ENCODE results near the gene HAUS2. TPM values are rescaled to one million over a fixed set of nuclear protein-coding genes. Genes with fewer than 3 reads are reported as not detected.
"Not testable (repeated sequence)": the region's sequence is repeated elsewhere in the genome, so short reads cannot be mapped to it uniquely, and the experiment has no call there.

HAUS2 gene
- total RNA-seq, 1 donor from 2014 or later = 35.3 TPM

GRCh38 chr15:42553554-42553953 is 4.9 kb downstream of the HAUS2 start:
- Histone ChIP-seq H3K27me3 (ENCODE audit: control insufficient read depth, insufficient read depth, low read length) (no peaks in the 10 kb centered on the region), H3K36me3 (ENCODE audit: control insufficient read depth, insufficient read depth, low read length) (no peaks in the 10 kb centered on the region), H3K4me3 (ENCODE audit: low read depth, low read length) (no peak overlapping the region)
- DNase-seq (ENCODE audit: low read depth) = no peak
- TF ChIP-seq, protein P1, sequence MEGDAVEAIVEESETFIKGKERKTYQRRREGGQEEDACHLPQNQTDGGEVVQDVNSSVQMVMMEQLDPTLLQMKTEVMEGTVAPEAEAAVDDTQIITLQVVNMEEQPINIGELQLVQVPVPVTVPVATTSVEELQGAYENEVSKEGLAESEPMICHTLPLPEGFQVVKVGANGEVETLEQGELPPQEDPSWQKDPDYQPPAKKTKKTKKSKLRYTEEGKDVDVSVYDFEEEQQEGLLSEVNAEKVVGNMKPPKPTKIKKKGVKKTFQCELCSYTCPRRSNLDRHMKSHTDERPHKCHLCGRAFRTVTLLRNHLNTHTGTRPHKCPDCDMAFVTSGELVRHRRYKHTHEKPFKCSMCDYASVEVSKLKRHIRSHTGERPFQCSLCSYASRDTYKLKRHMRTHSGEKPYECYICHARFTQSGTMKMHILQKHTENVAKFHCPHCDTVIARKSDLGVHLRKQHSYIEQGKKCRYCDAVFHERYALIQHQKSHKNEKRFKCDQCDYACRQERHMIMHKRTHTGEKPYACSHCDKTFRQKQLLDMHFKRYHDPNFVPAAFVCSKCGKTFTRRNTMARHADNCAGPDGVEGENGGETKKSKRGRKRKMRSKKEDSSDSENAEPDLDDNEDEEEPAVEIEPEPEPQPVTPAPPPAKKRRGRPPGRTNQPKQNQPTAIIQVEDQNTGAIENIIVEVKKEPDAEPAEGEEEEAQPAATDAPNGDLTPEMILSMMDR (IDR thresholded peaks at IDR 0.05; ENCODE audit: insufficient read depth, low read length, poor library complexity, severe bottlenecking) = no peak

GRCh38 chr15:42556550-42557207 is 8.0 kb downstream of the HAUS2 start:
- H3K4me3 ChIP-seq (ENCODE audit: low read depth, low read length); DNase-seq (ENCODE audit: low read depth); H3K36me3 ChIP-seq (ENCODE audit: control insufficient read depth, insufficient read depth, low read length); H3K27me3 ChIP-seq (ENCODE audit: control insufficient read depth, insufficient read depth, low read length): not testable (repeated sequence)

DNA sequence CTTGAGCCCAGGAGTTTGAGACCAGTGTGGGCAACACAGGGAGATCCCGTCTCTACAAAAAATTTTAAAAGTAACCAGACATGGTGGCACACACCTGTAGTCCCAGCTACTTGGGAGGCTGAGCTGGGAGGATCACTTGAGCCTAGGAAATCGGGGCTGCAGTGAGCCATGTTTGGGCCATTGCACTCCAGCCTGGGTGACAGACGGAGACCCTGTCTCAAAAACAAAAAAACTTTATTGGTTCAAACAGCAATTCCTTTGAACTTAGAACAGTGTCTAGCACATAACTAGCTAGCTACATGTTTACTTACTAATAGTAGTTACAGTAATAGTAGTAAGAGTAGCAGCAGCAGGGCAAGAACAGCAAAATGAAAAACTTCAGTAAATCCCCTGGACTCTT is 10.1 kb downstream of the HAUS2 start:
- no peak for DNase-seq (ENCODE audit: low read depth)
- H3K27me3 ChIP-seq (ENCODE audit: control insufficient read depth, insufficient read depth, low read length) = no peaks in the 10 kb centered on the region
- TF ChIP-seq, protein P1 (IDR thresholded peaks at IDR 0.05; ENCODE audit: insufficient read depth, low read length, poor library complexity, severe bottlenecking) = no peak
- H3K4me3 ChIP-seq (ENCODE audit: low read depth, low read length) = no peak overlapping the region
- no peaks in the 10 kb centered on the region for H3K36me3 ChIP-seq (ENCODE audit: control insufficient read depth, insufficient read depth, low read length)

DNA sequence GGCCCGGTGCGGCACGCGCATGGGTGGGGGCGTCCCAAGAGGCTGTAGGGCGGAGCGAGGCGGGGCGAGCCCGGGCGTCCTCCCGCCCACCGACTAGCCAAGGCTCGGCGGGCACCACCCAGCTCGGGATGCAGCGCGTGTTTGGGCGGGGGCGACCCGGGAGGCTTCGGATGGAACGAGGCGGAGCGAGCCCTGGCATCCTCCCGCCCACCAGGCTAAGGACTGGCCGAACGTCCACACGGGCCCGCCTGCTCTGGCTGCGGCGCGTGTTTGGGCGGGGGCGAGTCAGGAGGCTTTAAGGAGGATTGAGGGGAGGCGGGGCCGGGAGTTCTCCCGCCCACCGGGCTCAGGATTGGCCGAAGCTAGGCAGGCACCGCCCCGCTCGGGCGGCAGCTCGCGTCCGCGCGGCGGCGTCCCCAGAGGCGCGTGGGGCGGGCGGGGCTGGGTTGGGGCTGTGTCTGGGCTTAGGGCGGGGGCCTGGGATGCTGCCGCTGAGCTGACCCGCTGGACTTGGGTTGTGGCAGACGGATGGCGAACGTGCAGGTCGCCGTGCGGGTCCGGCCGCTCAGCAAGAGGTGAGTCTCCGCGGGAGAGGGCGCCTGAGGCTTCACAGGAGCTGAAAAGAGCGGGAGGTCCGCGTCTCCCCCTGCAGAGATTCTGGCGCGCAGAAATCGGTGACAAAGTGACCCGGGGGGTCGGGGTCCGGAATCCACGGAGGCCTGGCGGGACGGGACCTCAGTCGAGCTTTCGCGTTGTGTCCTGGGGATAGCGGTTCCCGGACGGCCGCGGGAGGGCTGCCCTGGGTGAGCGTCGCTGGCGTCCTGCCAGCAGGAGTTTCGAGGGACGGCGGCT is 26.8 kb downstream of the HAUS2 start, which contains the start of gene STARD9:
STARD9 (plus strand) TSS at position 419 of the 852 bp plus-strand sequence; CDS start at position 529, 110 bp downstream.
- H3K27me3 ChIP-seq (ENCODE audit: control insufficient read depth, insufficient read depth, low read length) = no peaks in the 10 kb centered on the region
- peak; percentile 90 for DNase-seq (ENCODE audit: low read depth)
- peak within 1 kb of the TSS; percentile 91 for H3K4me3 ChIP-seq (ENCODE audit: low read depth, low read length)
- H3K36me3 ChIP-seq (ENCODE audit: control insufficient read depth, insufficient read depth, low read length) = no peaks in the 10 kb centered on the region
- TF ChIP-seq, protein P1 (IDR thresholded peaks at IDR 0.05; ENCODE audit: insufficient read depth, low read length, poor library complexity, severe bottlenecking) = no peak

DNA sequence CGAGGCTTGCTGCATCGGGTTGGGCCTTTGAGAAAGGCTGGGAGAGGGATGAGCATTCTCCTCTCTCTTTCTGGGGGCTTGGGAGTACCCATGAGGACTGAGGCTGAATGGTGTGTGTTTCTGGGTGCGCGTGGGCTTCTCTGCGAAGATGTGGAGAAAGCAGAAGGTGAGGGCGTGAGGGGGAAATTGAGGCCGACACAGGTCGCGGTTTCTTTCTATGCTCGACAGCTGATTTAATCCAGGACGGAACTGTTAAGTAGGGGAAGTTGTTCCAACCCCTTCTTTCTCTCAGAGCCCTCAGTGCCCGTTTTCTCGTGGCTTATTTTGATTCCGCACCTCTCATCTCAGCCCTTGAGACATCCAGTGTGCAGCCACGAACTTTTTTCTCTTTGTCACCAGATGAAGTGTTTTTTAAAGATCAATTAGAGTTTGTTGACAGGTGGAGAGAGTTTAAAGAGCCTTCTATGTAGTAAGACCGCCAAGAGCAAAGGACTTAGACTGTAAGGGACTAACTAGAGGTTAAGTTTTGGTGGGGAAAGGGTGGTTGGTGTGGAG is 27.5 kb downstream of the HAUS2 start:
- no peak for DNase-seq (ENCODE audit: low read depth)

More for the DNA sequence above, 27.5 kb downstream of the HAUS2 start:
- Histone ChIP-seq H3K4me3 (ENCODE audit: low read depth, low read length) (peak overlapping the region; percentile 91), H3K27me3 (ENCODE audit: control insufficient read depth, insufficient read depth, low read length) (no peaks in the 10 kb centered on the region), H3K36me3 (ENCODE audit: control insufficient read depth, insufficient read depth, low read length) (no peaks in the 10 kb centered on the region)
- TF ChIP-seq, protein P1 (IDR thresholded peaks at IDR 0.05; ENCODE audit: insufficient read depth, low read length, poor library complexity, severe bottlenecking) = no peak
